CD4-positive, CD25-positive, alpha-beta regulatory T cell (primary cell): ENCODE data around the gene SIPA1L3. TPM values are rescaled to one million over a fixed set of nuclear protein-coding genes. Genes with fewer than 3 reads are reported as not detected.

ENCODE experiments used
- ATAC-seq, 2 donors: fragments of 150-1000 bp; cut with Tn5 transposase; one replicate each; pipeline ENCODE4 v1.10.0; 2021; ENCODE audit warnings: low read depth in 2 of 2, moderate number of reproducible peaks in 2 of 2, moderate library complexity in 1 of 2
- DNase-seq, 3 donors: peaks; one replicate each; pipeline versions ENCODE4 v3.0.0 to v3.0.0-alpha.2; 2012 to 2022; ENCODE audit warnings: mixed read lengths in 1 of 3
- H3K27ac ChIP-seq: one replicate; pipeline ENCODE4 v1.7.0; 2013; ENCODE audit warnings: mild to moderate bottlenecking, low read length; ENCODE audit not compliant: insufficient read depth, poor library complexity, severe bottlenecking
- H3K27me3 ChIP-seq: one replicate; pipeline ENCODE4 v1.7.0; 2013; ENCODE audit warnings: low read length; ENCODE audit not compliant: control insufficient read depth, insufficient read depth
- H3K36me3 ChIP-seq: one replicate; pipeline ENCODE4 v1.7.0; 2013; ENCODE audit warnings: mild to moderate bottlenecking, low read length, moderate library complexity; ENCODE audit not compliant: control insufficient read depth, insufficient read depth
- H3K4me1 ChIP-seq: 2 replicates; pipeline ENCODE4 v1.7.0; 2013; ENCODE audit warnings: mild to moderate bottlenecking, low read length; ENCODE audit not compliant: insufficient read depth, control insufficient read depth, poor library complexity, severe bottlenecking
- H3K4me3 ChIP-seq: one replicate; pipeline ENCODE4 v1.7.0; 2013; ENCODE audit warnings: low read depth, mild to moderate bottlenecking, low read length, moderate library complexity
- H3K9me3 ChIP-seq, 2 experiments: 1 replicate in 1 of 2; 2 replicates in 1 of 2; pipeline ENCODE4 v1.7.0; 2013; ENCODE audit warnings: low read length in 2 of 2, mild to moderate bottlenecking in 1 of 2, moderate library complexity in 1 of 2; ENCODE audit not compliant: control insufficient read depth in 2 of 2
- H3K27ac Mint-ChIP-seq, 3 donors: one replicate each; pipeline ENCODE4 v1.8.0; 2020 to 2022; ENCODE audit warnings: mild to moderate bottlenecking in 3 of 3, mixed read lengths in 3 of 3, moderate library complexity in 2 of 3
- H3K27me3 Mint-ChIP-seq: one replicate; pipeline ENCODE4 v1.8.0; 2022; ENCODE audit warnings: mild to moderate bottlenecking, mixed read lengths
- H3K36me3 Mint-ChIP-seq: one replicate; pipeline ENCODE4 v1.8.0; 2020; ENCODE audit warnings: mixed read lengths
- H3K4me1 Mint-ChIP-seq, 4 donors: one replicate each; pipeline ENCODE4 v1.8.0; 2020 to 2022; ENCODE audit warnings: mixed read lengths in 4 of 4, mild to moderate bottlenecking in 1 of 4
- H3K4me3 Mint-ChIP-seq, 4 donors: one replicate each; pipeline ENCODE4 v1.8.0; 2020 to 2022; ENCODE audit warnings: mild to moderate bottlenecking in 4 of 4, mixed read lengths in 4 of 4, moderate library complexity in 3 of 4
- H3K9me3 Mint-ChIP-seq, 7 donors: one replicate each; pipeline ENCODE4 v1.8.0; 2020 to 2022; ENCODE audit warnings: mixed read lengths in 7 of 7, mild to moderate bottlenecking in 3 of 7, moderate library complexity in 2 of 7
- polyA plus RNA-seq, 4 donors: library from polyadenylated mRNA; unstranded; fragments of 300-500 nt; fragmentation: Illumina TruSeq; gene quantifications; one replicate each; pipeline ENCODE4 v1.2.3, GENCODE V29; 2021
- total RNA-seq: library from RNA; stranded (reverse); gene quantifications from one replicate; pipeline ENCODE4 v1.2.3, GENCODE V29; 2022

The SIPA1L3 gene
- total and polyA plus RNA-seq, 5 donors from 2014 or later: 0.41 to 27.6 (median 1.7) TPM

DNA sequence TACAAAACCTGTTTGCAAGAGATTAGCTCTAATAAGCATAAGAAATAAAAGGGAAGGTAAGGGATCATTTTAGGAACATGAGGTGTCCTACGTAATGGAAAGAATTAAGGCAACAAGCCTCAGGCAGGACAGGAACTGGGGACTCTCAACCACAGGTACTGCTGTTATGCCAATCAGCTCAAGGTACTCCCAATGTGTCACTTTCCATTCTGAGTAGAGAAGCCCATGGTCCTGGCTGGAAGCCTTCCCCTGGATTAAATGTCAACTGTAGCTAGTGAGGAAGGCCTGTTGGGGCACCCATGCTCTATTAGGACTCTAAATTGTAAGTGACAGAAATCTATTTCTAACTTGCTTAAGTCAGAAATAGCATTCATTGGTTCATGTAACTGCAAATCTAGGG, 182.4 kb downstream of the SIPA1L3 start:
- no peaks in the 10 kb centered on the region for H3K4me1 ChIP-seq
- H3K27ac ChIP-seq: no peak overlapping the region
- no peaks in the 10 kb centered on the region for H3K9me3 Mint-ChIP-seq
- ATAC-seq (no peak), DNase-seq (no peak)
- H3K27me3 ChIP-seq: no peaks in the 10 kb centered on the region
- no peak overlapping the region for H3K4me3 Mint-ChIP-seq
- no peaks in the 10 kb centered on the region for H3K27me3 Mint-ChIP-seq
- peaks cover 0 to 4% (median 0%) of the 10 kb centered on the region in 4 donors for H3K4me1 Mint-ChIP-seq
- peaks cover 13% of the 10 kb centered on the region for H3K36me3 ChIP-seq
- H3K27ac Mint-ChIP-seq: no peak overlapping the region
- no peaks in the 10 kb centered on the region for H3K9me3 ChIP-seq
- H3K4me3 ChIP-seq: no peak overlapping the region
- peaks cover 14% of the 10 kb centered on the region for H3K36me3 Mint-ChIP-seq

DNA sequence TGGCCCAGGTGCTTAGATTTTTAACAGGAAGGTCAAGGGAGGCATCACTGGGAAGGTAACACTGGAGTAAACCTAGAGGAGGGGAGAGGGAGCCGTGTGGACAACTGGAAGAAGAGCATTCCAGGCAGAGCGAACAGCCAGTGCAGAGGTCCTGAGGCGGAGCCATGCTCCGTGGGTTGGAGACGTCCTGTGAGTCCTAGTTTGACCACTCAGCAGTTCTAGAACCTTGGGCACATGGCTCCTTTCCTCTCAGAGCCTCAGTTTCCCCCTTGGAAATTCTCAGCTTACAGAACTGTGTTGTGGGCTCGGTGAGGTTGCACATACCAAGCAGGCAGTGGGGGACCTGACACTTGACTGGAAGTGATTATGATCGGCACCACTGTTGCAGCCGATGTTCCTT, 186.1 kb downstream of the SIPA1L3 start:
- H3K27me3 Mint-ChIP-seq: no peaks in the 10 kb centered on the region
- Histone ChIP-seq H3K27me3 (no peaks in the 10 kb centered on the region), H3K36me3 (peaks cover 17% of the 10 kb centered on the region), H3K27ac (no peak overlapping the region), H3K4me3 (no peak overlapping the region), H3K4me1 (no peaks in the 10 kb centered on the region), H3K9me3 (no peaks in the 10 kb centered on the region)
- H3K4me3 Mint-ChIP-seq: no peak overlapping the region
- H3K27ac Mint-ChIP-seq: no peak overlapping the region
- H3K4me1 Mint-ChIP-seq: peaks cover 0 to 6% (median 2%) of the 10 kb centered on the region in 4 donors
- DNase-seq: no peak
- ATAC-seq: no peak
- no peaks in the 10 kb centered on the region for H3K9me3 Mint-ChIP-seq
- peaks cover 25% of the 10 kb centered on the region for H3K36me3 Mint-ChIP-seq

DNA sequence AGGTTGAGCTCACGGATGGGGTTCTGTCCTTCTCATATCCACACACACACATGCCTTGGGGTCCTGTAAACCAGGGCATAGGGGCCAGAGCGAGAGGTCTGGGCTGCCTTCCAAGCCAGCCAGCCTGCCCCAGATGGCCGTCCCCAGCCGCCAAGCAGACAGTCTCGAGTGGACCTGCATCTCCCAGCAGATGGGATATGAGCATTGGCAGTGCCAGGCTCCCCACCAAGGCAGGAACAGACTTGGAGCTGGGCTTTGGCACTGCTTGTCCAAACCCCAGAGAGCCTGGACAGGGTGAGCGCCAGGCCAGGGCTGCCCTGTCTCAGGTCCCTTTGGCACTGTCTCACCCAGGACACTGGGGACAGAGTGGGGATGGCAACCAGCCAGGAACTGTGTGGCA, 186.6 kb downstream of the SIPA1L3 start:
- Mint-ChIP-seq H3K4me3 (no peak overlapping the region), H3K4me1 (peaks cover 0 to 6% (median 2%) of the 10 kb centered on the region in 4 donors), H3K36me3 (peaks cover 25% of the 10 kb centered on the region), H3K9me3 (no peaks in the 10 kb centered on the region), H3K27ac (no peak overlapping the region), H3K27me3 (no peaks in the 10 kb centered on the region)
- no peaks in the 10 kb centered on the region for H3K27me3 ChIP-seq
- DNase-seq (no peak), ATAC-seq (no peak)
- H3K36me3 ChIP-seq: peaks cover 13% of the 10 kb centered on the region
- H3K4me3 ChIP-seq: no peak overlapping the region
- H3K27ac ChIP-seq: no peak overlapping the region
- no peaks in the 10 kb centered on the region for H3K4me1 ChIP-seq
- H3K9me3 ChIP-seq: no peaks in the 10 kb centered on the region

DNA sequence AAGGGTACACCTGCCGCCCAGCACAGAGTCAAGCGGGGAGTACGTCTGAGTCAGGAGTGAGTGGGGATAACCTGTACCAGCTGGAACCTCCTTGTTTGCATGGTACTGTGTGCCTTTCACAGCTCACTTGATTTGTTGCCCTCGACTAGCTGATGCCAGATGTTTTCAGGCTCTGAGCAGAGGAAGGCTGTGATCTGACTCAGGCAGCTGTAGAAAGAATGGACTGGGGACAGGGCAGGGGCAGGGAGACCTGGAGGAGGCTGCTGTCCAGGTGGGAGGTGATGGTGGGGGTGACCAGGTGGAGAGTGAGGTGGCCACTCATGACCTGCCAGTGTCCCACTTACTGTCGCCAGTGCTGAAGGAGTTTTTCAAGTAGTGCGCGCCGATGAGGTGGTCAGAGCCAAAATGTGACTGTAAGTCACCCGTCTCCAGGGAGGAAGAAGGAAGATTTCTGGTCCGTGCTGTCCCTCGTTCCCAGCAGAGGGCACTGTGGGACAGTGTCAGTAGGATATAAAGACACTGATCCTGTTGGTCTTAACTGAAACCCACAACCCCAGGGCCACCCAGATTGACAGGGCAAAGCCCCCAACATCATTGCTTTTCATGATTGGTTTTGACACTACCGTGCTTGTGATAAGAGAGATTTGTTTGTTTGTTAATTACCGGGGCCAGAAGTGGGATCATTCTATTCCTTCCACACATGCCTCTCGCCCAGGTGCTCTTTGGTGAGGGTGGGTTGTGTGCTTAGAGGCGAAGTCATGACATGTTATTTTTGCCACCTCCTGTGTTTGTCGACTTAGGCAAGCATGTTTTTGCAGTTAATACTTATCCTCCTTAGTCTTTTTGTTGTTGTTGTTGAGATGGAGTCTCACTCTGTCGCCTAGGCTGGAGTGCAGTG, 188.7 kb downstream of the SIPA1L3 start:
- H3K4me1 ChIP-seq: no peaks in the 10 kb centered on the region
- ATAC-seq: peak in 1 of 2 donors; percentile 50
- peak overlapping the region in 2 of 3 donors; percentile 21 to 73 for H3K27ac Mint-ChIP-seq
- peaks cover 0 to 5% (median 2%) of the 10 kb centered on the region in 7 donors for H3K9me3 Mint-ChIP-seq
- peaks cover 2 to 11% of the 10 kb centered on the region in 2 experiments for H3K9me3 ChIP-seq
- no peak overlapping the region for H3K4me3 Mint-ChIP-seq
- peaks cover 0 to 6% (median 3%) of the 10 kb centered on the region in 4 donors for H3K4me1 Mint-ChIP-seq
- DNase-seq: peak in 2 of 3 donors; percentile 32 to 67
- H3K36me3 Mint-ChIP-seq: peaks cover 37% of the 10 kb centered on the region
- H3K4me3 ChIP-seq: no peak overlapping the region
- no peaks in the 10 kb centered on the region for H3K27me3 Mint-ChIP-seq
- H3K27ac ChIP-seq: no peak overlapping the region
- peaks cover 24% of the 10 kb centered on the region for H3K36me3 ChIP-seq
- H3K27me3 ChIP-seq: no peaks in the 10 kb centered on the region

DNA sequence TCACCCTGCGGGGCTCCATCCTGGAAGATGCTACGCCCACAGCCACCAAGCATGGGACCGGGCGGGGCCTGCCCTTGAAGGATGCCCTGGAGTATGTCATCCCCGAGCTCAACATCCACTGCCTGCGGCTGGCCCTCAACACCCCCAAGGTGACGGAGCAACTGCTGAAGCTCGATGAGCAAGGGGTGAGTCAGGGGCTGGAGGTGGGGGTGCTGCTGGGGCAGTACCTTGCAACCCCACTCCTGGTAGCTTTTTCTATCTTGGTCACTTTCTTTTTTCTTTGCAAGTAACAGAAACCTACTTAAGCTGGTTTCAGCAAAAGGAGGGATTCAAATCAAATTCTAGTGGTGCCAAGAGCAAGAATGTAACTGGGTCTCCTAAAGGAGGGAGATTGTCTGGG, 193.0 kb downstream of the SIPA1L3 start:
- Histone ChIP-seq H3K36me3 (peaks cover 41% of the 10 kb centered on the region), H3K9me3 (peaks cover 2 to 11% of the 10 kb centered on the region in 2 experiments), H3K4me3 (no peak overlapping the region), H3K27ac (no peak overlapping the region), H3K27me3 (no peaks in the 10 kb centered on the region), H3K4me1 (no peaks in the 10 kb centered on the region)
- Mint-ChIP-seq H3K4me1 (peaks cover 0 to 6% (median 3%) of the 10 kb centered on the region in 4 donors), H3K27me3 (no peaks in the 10 kb centered on the region), H3K9me3 (peaks cover 0 to 5% (median 2%) of the 10 kb centered on the region in 7 donors), H3K36me3 (peaks cover 44% of the 10 kb centered on the region), H3K4me3 (no peak overlapping the region), H3K27ac (no peak overlapping the region)
- DNase-seq (no peak), ATAC-seq (no peak)

DNA sequence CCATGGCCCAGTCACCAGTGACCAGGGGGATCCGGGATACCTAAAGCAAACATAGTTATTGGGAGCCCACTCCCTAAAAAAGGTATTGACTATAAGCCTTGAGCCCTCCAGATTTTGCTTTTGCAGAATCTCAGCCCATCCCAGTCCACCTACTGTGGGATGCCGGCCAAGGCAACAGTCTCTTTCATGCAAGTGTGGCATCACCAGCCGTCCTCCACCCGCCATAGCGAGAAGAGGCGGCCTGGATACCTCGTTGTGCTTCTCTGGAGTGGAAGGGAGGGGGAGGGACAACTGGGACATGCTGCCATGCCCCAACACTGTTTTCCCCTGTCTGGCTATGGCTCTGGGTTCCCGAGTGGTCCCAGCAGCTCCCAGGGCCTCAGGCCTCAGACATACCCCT, 193.6 kb downstream of the SIPA1L3 start:
- Mint-ChIP-seq H3K9me3 (peaks cover 0 to 5% (median 2%) of the 10 kb centered on the region in 7 donors), H3K27ac (no peak overlapping the region), H3K4me1 (peaks cover 0 to 6% (median 2%) of the 10 kb centered on the region in 4 donors), H3K4me3 (no peak overlapping the region), H3K36me3 (peaks cover 42% of the 10 kb centered on the region), H3K27me3 (no peaks in the 10 kb centered on the region)
- no peak overlapping the region for H3K4me3 ChIP-seq
- peaks cover 44% of the 10 kb centered on the region for H3K36me3 ChIP-seq
- no peak overlapping the region for H3K27ac ChIP-seq
- H3K9me3 ChIP-seq: peaks cover 2 to 11% of the 10 kb centered on the region in 2 experiments
- DNase-seq (no peak), ATAC-seq (no peak)
- no peaks in the 10 kb centered on the region for H3K4me1 ChIP-seq
- no peaks in the 10 kb centered on the region for H3K27me3 ChIP-seq

DNA sequence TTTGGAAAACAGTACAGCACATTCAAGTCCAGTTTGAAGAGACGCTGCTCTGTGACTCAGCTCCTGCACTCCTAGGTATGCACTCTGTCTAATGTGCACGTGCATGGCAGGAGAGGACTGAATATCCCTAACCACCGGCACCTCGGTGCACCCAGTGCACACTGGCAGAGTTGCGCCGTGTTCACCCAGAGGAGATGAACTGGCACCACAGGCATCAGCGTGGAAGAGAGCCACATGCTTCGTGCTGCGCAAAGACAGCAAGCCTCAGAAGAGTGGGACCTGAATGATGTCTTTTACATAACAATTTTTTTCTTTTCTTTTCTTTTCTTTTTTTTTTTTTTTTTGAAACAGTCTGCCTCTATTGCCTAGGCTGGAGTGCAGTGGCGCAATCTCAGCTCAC, 194.7 kb downstream of the SIPA1L3 start:
- H3K27ac Mint-ChIP-seq: no peak overlapping the region
- Histone ChIP-seq H3K9me3 (peaks cover 2 to 11% of the 10 kb centered on the region in 2 experiments), H3K4me1 (no peaks in the 10 kb centered on the region), H3K36me3 (peaks cover 50% of the 10 kb centered on the region), H3K27ac (no peak overlapping the region), H3K27me3 (no peaks in the 10 kb centered on the region), H3K4me3 (no peak overlapping the region)
- H3K27me3 Mint-ChIP-seq: no peaks in the 10 kb centered on the region
- no peak for DNase-seq
- ATAC-seq: no peak
- peaks cover 0 to 4% (median 0%) of the 10 kb centered on the region in 4 donors for H3K4me1 Mint-ChIP-seq
- H3K36me3 Mint-ChIP-seq: peaks cover 42% of the 10 kb centered on the region
- peaks cover 0 to 5% (median 2%) of the 10 kb centered on the region in 7 donors for H3K9me3 Mint-ChIP-seq
- no peak overlapping the region for H3K4me3 Mint-ChIP-seq
